ENCODE data around the gene ZDHHC16.

ZDHHC16 gene

DNA sequence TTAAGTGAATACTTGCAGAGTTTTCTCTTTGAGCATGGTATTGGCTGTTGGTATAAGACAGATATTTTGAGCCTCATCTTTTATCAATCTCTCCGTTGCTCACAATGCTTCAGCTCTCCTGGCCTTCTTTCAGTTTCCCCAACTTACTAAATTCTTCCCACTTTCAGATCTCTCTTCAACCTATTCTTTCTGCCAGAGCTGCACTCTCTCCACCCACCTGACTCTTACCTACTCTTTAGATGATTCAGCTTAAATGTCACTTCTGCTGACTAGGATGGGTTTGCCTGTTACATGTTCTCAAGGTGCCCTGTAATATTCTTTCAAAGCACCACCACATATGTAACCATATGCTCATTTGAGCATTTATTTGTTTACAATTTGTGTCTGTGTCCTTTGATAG is 1.8 kb upstream of the ZDHHC16 start:
- no peaks in the 10 kb centered on the region for H3K36me3 ChIP-seq (ENCODE audit: control insufficient read depth, insufficient read depth, low read length)
- H2AK5ac ChIP-seq (ENCODE audit: low read length) = no peak overlapping the region
- no peak overlapping the region for H3K56ac ChIP-seq (ENCODE audit: low read length)
- H3K23ac ChIP-seq (ENCODE audit: low read length) = no peak overlapping the region
- H3K4me1 ChIP-seq (ENCODE audit: control insufficient read depth, low read depth, low read length) = no peaks in the 10 kb centered on the region
- H2BK15ac ChIP-seq (replicated peaks; ENCODE audit: low read depth) = no peak overlapping the region
- peaks cover 12% of the 10 kb centered on the region for H3K79me1 ChIP-seq (ENCODE audit: low read length)
- H2BK120ac ChIP-seq (ENCODE audit: low read depth, low read length) = no peak overlapping the region
- no peak for DNase-seq
- H3K9ac ChIP-seq (ENCODE audit: low read length) = no peak overlapping the region
- H2BK5ac ChIP-seq (ENCODE audit: low read length) = no peak overlapping the region
- H3K79me2 ChIP-seq (ENCODE audit: control insufficient read depth, insufficient read depth, low read length) = peaks cover 22% of the 10 kb centered on the region
- H3K18ac ChIP-seq (ENCODE audit: low read length) = no peak overlapping the region
- no peak overlapping the region for H3K4me2 ChIP-seq (ENCODE audit: low read length)
- H3K4me3 ChIP-seq (ENCODE audit: low read length) = no peak overlapping the region
- no peaks in the 10 kb centered on the region for H3K27me3 ChIP-seq (ENCODE audit: insufficient read depth, low read length, poor library complexity)
- H4K8ac ChIP-seq (ENCODE audit: low read depth, low read length) = no peak overlapping the region
- no CpG with 5 or more reads among the region's 1 CpG for WGBS (ENCODE audit: extremely low coverage, insufficient coverage, low lambda C conversion rate)
- no peak overlapping the region for H3K4ac ChIP-seq (ENCODE audit: low read depth, low read length)
- H4K5ac ChIP-seq (ENCODE audit: low read length) = no peak overlapping the region
- no peak overlapping the region for H3K27ac ChIP-seq (ENCODE audit: low read depth, low read length)

DNA sequence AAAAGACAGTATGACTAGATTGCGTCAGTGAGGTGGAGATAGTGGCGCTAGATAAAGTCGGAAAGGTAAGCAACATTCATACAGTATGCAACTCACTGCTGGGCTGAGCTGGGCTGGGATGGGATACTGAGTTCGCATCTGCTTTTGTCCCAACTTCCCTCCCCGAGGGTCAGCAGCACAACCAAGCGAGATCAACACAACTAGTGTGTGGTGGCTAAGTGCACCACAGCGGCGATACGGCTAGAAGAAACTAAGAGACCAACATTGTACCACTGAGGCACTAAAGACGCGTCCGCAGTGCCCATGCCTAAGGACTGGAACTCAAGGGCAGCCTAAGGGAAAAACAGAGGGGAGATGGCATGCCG is 636 bp upstream of the ZDHHC16 start:
- H3K4me3 ChIP-seq (ENCODE audit: low read length) = peak overlapping the region; percentile 58
- H2BK5ac ChIP-seq (ENCODE audit: low read length) = no peak overlapping the region
- peak overlapping the region; percentile 50 for H3K4me2 ChIP-seq (ENCODE audit: low read length)
- H3K79me1 ChIP-seq (ENCODE audit: low read length) = peaks cover 15% of the 10 kb centered on the region
- H4K5ac ChIP-seq (ENCODE audit: low read length) = no peak overlapping the region
- no peak overlapping the region for H4K8ac ChIP-seq (ENCODE audit: low read depth, low read length)
- DNase-seq = no peak
- peak overlapping the region; percentile 40 for H3K4ac ChIP-seq (ENCODE audit: low read depth, low read length)
- no peak overlapping the region for H2BK15ac ChIP-seq (replicated peaks; ENCODE audit: low read depth)
- H3K18ac ChIP-seq (ENCODE audit: low read length) = no peak overlapping the region
- H3K9ac ChIP-seq (ENCODE audit: low read length) = peak overlapping the region; percentile 73
- peak overlapping the region; percentile 86 for H3K56ac ChIP-seq (ENCODE audit: low read length)
- H3K27ac ChIP-seq (ENCODE audit: low read depth, low read length) = no peak overlapping the region
- no peak overlapping the region for H3K23ac ChIP-seq (ENCODE audit: low read length)
- no CpG with 5 or more reads among the region's 13 CpGs for WGBS (ENCODE audit: extremely low coverage, insufficient coverage, low lambda C conversion rate)
- no peak overlapping the region for H2BK120ac ChIP-seq (ENCODE audit: low read depth, low read length)
- no peak overlapping the region for H2AK5ac ChIP-seq (ENCODE audit: low read length)
- no peaks in the 10 kb centered on the region for H3K27me3 ChIP-seq (ENCODE audit: insufficient read depth, low read length, poor library complexity)
- peaks cover 25% of the 10 kb centered on the region for H3K79me2 ChIP-seq (ENCODE audit: control insufficient read depth, insufficient read depth, low read length)
- no peaks in the 10 kb centered on the region for H3K36me3 ChIP-seq (ENCODE audit: control insufficient read depth, insufficient read depth, low read length)
- no peaks in the 10 kb centered on the region for H3K4me1 ChIP-seq (ENCODE audit: control insufficient read depth, low read depth, low read length)

DNA sequence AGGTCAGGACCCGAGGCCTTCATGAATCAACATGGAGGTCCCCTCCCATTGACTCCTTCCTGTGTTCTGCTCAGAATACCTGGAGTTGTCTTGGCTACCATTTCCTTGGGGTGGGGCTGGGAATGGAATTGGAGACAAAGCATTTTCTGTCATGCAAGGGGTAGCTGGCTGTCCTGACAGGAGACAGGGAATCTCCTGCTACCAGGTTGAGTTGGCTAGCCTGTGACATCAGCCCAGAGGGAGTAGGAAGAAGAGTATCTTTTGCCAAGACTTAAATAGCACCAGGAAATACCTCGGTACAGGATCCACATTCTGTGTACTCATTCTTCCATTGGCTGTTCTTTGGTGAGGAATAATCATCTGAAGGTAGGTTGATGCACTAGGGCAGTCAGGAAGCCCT is 4.9 kb downstream of the ZDHHC16 start:
- H3K23ac ChIP-seq (ENCODE audit: low read length) = no peak overlapping the region
- H3K9ac ChIP-seq (ENCODE audit: low read length) = no peak overlapping the region
- H3K18ac ChIP-seq (ENCODE audit: low read length) = no peak overlapping the region
- H3K56ac ChIP-seq (ENCODE audit: low read length) = no peak overlapping the region
- H3K27me3 ChIP-seq (ENCODE audit: insufficient read depth, low read length, poor library complexity) = no peaks in the 10 kb centered on the region
- H3K79me1 ChIP-seq (ENCODE audit: low read length) = peaks cover 20% of the 10 kb centered on the region
- no peak overlapping the region for H3K27ac ChIP-seq (ENCODE audit: low read depth, low read length)
- peak; percentile 34 for DNase-seq
- H2BK15ac ChIP-seq (replicated peaks; ENCODE audit: low read depth) = no peak overlapping the region
- no peak overlapping the region for H3K4me3 ChIP-seq (ENCODE audit: low read length)
- no peak overlapping the region for H2AK5ac ChIP-seq (ENCODE audit: low read length)
- H3K4me2 ChIP-seq (ENCODE audit: low read length) = no peak overlapping the region
- no peak overlapping the region for H4K5ac ChIP-seq (ENCODE audit: low read length)
- H3K79me2 ChIP-seq (ENCODE audit: control insufficient read depth, insufficient read depth, low read length) = peaks cover 14% of the 10 kb centered on the region
- WGBS (ENCODE audit: extremely low coverage, insufficient coverage, low lambda C conversion rate) = no CpG with 5 or more reads among the region's 2 CpGs
- H3K36me3 ChIP-seq (ENCODE audit: control insufficient read depth, insufficient read depth, low read length) = no peaks in the 10 kb centered on the region
- H2BK5ac ChIP-seq (ENCODE audit: low read length) = no peak overlapping the region
- no peak overlapping the region for H3K4ac ChIP-seq (ENCODE audit: low read depth, low read length)
- H4K8ac ChIP-seq (ENCODE audit: low read depth, low read length) = no peak overlapping the region
- no peaks in the 10 kb centered on the region for H3K4me1 ChIP-seq (ENCODE audit: control insufficient read depth, low read depth, low read length)
- no peak overlapping the region for H2BK120ac ChIP-seq (ENCODE audit: low read depth, low read length)

DNA sequence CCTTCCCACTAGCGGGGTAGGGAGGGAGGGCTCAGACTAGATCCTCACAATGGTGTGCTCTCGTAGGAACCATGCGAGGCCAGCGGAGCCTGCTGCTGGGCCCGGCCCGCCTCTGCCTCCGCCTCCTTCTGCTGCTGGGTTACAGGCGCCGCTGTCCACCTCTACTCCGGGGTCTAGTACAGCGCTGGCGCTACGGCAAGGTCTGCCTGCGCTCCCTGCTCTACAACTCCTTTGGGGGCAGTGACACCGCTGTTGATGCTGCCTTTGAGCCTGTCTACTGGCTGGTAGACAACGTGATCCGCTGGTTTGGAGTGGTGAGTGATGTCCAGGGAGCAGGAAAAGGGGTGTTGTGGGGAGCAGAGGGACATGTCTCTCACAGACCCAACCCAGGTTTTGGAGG is 5.6 kb downstream of the ZDHHC16 start:
- no peak for DNase-seq
- H3K36me3 ChIP-seq (ENCODE audit: control insufficient read depth, insufficient read depth, low read length) = no peaks in the 10 kb centered on the region
- H3K56ac ChIP-seq (ENCODE audit: low read length) = no peak overlapping the region
- no peak overlapping the region for H3K27ac ChIP-seq (ENCODE audit: low read depth, low read length)
- no peak overlapping the region for H4K8ac ChIP-seq (ENCODE audit: low read depth, low read length)
- no peaks in the 10 kb centered on the region for H3K4me1 ChIP-seq (ENCODE audit: control insufficient read depth, low read depth, low read length)
- H3K4me3 ChIP-seq (ENCODE audit: low read length) = no peak overlapping the region
- no peak overlapping the region for H3K23ac ChIP-seq (ENCODE audit: low read length)
- H2BK15ac ChIP-seq (replicated peaks; ENCODE audit: low read depth) = no peak overlapping the region
- no peak overlapping the region for H3K4ac ChIP-seq (ENCODE audit: low read depth, low read length)
- H2AK5ac ChIP-seq (ENCODE audit: low read length) = no peak overlapping the region
- no peak overlapping the region for H4K5ac ChIP-seq (ENCODE audit: low read length)
- peaks cover 20% of the 10 kb centered on the region for H3K79me1 ChIP-seq (ENCODE audit: low read length)
- no peak overlapping the region for H2BK120ac ChIP-seq (ENCODE audit: low read depth, low read length)
- no peak overlapping the region for H2BK5ac ChIP-seq (ENCODE audit: low read length)
- no peak overlapping the region for H3K18ac ChIP-seq (ENCODE audit: low read length)
- peaks cover 14% of the 10 kb centered on the region for H3K79me2 ChIP-seq (ENCODE audit: control insufficient read depth, insufficient read depth, low read length)
- H3K9ac ChIP-seq (ENCODE audit: low read length) = no peak overlapping the region
- H3K4me2 ChIP-seq (ENCODE audit: low read length) = no peak overlapping the region
- WGBS (ENCODE audit: extremely low coverage, insufficient coverage, low lambda C conversion rate) = no CpG with 5 or more reads among the region's 17 CpGs
- H3K27me3 ChIP-seq (ENCODE audit: insufficient read depth, low read length, poor library complexity) = no peaks in the 10 kb centered on the region

DNA sequence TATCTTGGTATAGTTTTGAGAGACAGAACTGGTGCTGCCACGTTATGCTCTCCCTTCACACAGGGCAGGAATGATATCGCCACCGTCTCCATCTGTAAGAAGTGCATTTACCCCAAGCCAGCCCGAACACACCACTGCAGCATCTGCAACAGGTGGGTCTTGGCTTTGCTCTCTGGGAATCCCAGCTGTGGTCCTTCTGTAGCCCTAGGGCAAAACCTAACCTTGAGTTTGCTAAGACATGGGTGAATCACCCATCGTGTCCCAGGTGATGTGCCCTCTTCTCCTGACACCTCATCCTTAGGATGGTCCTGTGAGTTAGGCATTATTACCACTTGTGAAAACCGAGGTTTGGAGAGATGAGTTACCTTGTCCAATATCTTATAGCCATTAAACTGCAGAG is 6.4 kb downstream of the ZDHHC16 start:
- peaks cover 3% of the 10 kb centered on the region for H3K36me3 ChIP-seq (ENCODE audit: control insufficient read depth, insufficient read depth, low read length)
- H3K4me3 ChIP-seq (ENCODE audit: low read length) = no peak overlapping the region
- no peak overlapping the region for H3K4me2 ChIP-seq (ENCODE audit: low read length)
- no CpG with 5 or more reads among the region's 6 CpGs for WGBS (ENCODE audit: extremely low coverage, insufficient coverage, low lambda C conversion rate)
- no peak overlapping the region for H3K23ac ChIP-seq (ENCODE audit: low read length)
- no peak overlapping the region for H2BK5ac ChIP-seq (ENCODE audit: low read length)
- H3K4me1 ChIP-seq (ENCODE audit: control insufficient read depth, low read depth, low read length) = no peaks in the 10 kb centered on the region
- H3K27ac ChIP-seq (ENCODE audit: low read depth, low read length) = no peak overlapping the region
- H4K8ac ChIP-seq (ENCODE audit: low read depth, low read length) = no peak overlapping the region
- no peak overlapping the region for H3K56ac ChIP-seq (ENCODE audit: low read length)
- peaks cover 8% of the 10 kb centered on the region for H3K79me2 ChIP-seq (ENCODE audit: control insufficient read depth, insufficient read depth, low read length)
- no peak overlapping the region for H3K9ac ChIP-seq (ENCODE audit: low read length)
- no peak overlapping the region for H3K4ac ChIP-seq (ENCODE audit: low read depth, low read length)
- H2BK120ac ChIP-seq (ENCODE audit: low read depth, low read length) = no peak overlapping the region
- H4K5ac ChIP-seq (ENCODE audit: low read length) = no peak overlapping the region
- H3K79me1 ChIP-seq (ENCODE audit: low read length) = peaks cover 17% of the 10 kb centered on the region
- no peak overlapping the region for H2BK15ac ChIP-seq (replicated peaks; ENCODE audit: low read depth)
- H2AK5ac ChIP-seq (ENCODE audit: low read length) = no peak overlapping the region
- H3K18ac ChIP-seq (ENCODE audit: low read length) = no peak overlapping the region
- no peaks in the 10 kb centered on the region for H3K27me3 ChIP-seq (ENCODE audit: insufficient read depth, low read length, poor library complexity)
- DNase-seq = no peak

DNA sequence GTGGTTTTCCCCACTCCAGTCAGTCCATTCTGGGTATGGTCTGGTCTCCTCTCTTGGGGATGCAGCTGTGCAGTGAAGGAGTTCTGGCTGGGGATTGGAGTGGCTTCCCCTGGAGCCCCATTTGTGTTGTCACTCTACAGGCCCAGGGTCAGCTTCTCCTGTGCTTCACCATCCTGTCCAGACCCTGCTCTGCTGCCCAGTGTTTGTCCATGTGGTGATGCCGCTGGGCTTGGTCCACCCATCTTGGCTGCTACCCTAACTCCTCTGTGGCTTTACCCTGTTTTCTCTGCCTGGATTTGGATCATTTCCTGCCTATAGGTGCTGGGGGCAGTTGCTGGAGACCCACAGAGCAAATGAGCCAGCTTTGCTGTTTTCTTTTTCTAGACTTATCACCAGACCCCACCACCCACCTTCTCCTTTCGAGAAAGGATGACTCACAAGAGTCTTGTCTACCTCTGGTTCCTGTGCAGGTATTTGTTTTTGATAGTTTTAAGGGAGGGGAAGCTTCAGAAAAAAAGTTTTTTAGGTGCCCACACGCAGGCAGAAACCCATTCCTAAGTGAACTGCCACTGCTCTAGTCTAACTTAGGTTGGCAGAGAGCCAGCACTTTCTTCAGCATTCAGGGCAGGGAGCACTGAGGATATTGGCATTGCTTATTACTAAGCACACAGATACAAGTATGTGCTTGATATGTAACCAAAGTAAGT is 8.5 kb downstream of the ZDHHC16 start:
- Histone ChIP-seq H3K18ac (ENCODE audit: low read length) (no peak overlapping the region), H3K4me1 (ENCODE audit: control insufficient read depth, low read depth, low read length) (no peaks in the 10 kb centered on the region), H3K4ac (ENCODE audit: low read depth, low read length) (no peak overlapping the region), H2BK120ac (ENCODE audit: low read depth, low read length) (no peak overlapping the region), H3K4me3 (ENCODE audit: low read length) (no peak overlapping the region), H3K79me2 (ENCODE audit: control insufficient read depth, insufficient read depth, low read length) (peaks cover 7% of the 10 kb centered on the region), H4K5ac (ENCODE audit: low read length) (no peak overlapping the region), H3K27ac (ENCODE audit: low read depth, low read length) (no peak overlapping the region), H3K4me2 (ENCODE audit: low read length) (no peak overlapping the region), H2BK15ac (replicated peaks; ENCODE audit: low read depth) (no peak overlapping the region), H2AK5ac (ENCODE audit: low read length) (no peak overlapping the region), H3K9ac (ENCODE audit: low read length) (no peak overlapping the region), H3K27me3 (ENCODE audit: insufficient read depth, low read length, poor library complexity) (no peaks in the 10 kb centered on the region), H3K23ac (ENCODE audit: low read length) (no peak overlapping the region), H3K79me1 (ENCODE audit: low read length) (peaks cover 14% of the 10 kb centered on the region), H3K36me3 (ENCODE audit: control insufficient read depth, insufficient read depth, low read length) (peaks cover 15% of the 10 kb centered on the region), H3K56ac (ENCODE audit: low read length) (no peak overlapping the region), H2BK5ac (ENCODE audit: low read length) (no peak overlapping the region), H4K8ac (ENCODE audit: low read depth, low read length) (no peak overlapping the region)
- DNase-seq = no peak
- WGBS (ENCODE audit: extremely low coverage, insufficient coverage, low lambda C conversion rate) = no CpG with 5 or more reads among the region's 3 CpGs

All from mesendoderm (in vitro differentiated cells).